CD4-positive, alpha-beta T cell treated with Interferon gamma for 1 hour (primary cell): ENCODE data around the gene BLOC1S6.

Experiments
- DNase-seq: peaks from one replicate; pipeline ENCODE4 v3.0.0-alpha.2; 2020

Gene BLOC1S6

DNA sequence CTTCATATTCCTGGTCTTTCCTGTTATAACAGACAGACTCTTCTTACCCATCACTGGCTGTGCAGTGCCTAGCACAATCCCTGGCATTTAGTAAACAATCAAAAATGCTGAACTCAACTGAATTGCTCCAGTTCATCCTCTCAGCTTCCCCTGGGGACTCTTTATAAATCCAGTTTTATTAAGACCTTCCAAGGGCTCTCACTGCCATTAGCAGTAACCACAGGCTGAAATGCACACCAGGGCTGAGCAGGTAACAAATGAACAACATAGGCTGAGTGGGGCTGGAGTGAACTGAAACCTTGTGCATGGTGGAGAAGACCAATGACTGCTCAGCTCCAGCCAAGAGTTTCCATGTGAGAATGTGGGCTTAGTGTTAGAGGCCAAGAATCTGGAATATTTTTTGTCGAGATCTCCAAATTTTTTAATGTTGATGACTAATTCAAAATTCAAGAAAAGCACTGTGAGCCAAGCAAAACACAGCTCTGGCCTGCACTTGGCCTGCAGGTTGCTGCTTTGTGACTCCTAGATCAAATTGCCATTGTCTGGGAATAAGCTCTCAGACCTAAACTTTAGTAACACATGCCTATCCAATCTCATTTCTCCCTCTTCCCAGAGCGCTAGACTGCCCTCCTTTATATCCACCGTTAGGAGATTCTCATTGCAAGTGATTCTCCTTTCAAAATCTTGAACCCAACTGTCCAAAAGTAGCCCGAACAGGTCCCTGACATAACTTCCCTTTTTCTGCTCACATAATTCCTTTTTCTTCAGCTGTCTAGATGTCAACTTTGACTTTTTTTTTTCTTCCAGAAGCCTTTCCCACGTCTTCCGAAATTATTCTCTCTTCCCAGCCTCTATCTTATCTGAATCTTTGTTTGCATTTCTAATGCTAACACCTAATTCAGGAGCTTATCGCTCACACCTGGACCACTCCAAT, 55.1 kb downstream of the BLOC1S6 start:
- DNase-seq = no peak

DNA sequence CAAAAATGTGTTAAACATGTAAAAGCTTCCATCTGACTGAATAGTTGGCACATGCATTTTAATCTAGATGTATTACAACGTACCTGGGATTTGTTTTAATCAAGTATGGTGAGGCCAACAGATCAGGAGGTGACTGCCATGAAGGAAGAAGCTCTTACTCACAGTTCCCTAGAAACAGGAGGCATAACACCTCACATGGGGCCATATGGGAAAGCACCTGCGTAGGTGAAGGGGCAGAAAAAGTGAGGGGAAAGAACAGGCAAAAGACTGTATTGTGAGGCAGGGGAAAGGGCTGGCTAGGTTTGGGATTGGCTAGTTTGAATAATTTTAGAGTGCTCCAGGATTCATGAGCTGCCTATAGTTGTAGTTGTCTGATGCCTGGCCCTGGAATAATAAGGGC, 57.3 kb downstream of the BLOC1S6 start:
- no peak for DNase-seq

DNA sequence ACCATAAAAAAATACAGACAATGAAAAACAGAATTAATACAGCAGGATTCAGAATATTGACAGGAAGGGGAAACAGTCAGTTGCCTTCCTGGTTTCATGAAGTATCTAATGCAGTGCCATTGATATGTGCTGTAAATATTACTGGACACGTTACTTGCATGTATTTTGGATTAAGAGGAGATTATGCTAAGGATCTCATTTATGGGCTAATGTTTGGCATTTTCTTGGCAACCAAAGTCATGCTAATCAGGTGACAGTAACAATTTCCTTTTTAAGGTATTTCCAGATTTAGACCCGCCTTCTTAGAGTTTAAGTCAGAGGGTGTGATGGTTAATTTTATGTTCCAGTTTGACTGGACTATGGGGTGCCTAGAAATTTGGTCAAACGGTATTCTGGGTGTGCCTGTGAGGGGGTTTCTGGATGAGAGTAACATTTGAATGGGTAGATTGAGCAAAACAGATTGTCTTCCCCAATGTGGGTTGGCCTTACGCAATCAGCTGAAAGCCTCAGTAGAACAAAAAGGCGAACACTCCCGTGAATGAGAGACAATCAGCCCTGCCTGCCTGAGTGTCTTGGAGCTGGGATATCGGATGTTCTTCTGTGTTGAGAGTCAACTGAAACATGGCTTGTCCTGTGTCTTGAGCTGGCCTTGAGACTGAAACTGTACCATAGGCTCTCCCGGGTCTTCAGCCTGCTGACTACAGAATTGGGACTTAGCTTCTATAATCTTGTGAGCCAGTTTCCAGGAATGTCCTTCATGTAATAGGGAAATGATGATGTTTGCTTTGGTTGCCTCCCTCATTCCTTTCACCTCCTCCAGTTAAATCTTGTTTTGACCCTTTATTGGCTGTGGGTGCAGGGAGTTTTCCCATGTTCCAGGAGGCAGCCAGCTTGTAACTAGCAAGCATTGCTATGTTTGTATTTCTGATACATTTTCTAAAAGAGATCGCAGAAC, 58.1 kb downstream of the BLOC1S6 start:
- DNase-seq = peak; percentile 1

DNA sequence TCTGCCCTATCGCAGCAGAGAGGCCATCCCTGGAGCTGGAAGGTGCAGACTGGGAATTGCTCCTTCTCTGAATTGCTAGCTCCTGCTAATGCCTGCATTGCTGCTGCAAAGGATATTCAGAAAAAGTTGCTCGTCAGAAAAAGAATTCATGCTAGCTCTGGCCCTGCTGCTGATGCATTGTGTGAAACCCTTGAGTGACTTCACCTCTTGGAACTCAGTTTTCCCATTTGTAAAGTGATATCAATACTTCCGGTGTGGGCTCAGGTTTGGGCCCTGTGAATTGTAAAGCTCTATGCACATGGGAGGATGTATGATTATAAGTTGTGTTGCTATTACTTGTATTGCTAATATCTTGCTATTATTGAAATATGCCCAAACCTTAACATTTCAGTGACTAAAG, 59.0 kb downstream of the BLOC1S6 start:
- DNase-seq = no peak

DNA sequence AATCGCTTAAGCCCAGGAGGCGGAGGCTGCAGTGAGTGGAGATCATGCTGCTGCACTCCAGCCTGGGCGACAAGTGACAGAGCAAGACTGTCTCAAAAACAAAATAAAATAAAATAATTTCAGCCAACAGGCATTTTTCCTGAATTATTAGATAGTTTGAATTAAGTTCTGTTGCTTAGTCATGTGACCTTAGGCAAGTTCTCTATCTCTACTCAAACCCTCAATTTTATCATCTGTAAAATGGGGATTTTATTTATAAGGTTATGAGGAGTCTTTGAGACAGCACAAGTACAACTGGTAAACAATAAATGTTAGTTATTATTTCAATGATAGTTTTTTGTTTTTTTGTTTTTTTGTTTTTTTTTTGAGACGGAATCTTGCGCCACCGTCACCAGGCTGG, 60.6 kb downstream of the BLOC1S6 start:
- no peak for DNase-seq

DNA sequence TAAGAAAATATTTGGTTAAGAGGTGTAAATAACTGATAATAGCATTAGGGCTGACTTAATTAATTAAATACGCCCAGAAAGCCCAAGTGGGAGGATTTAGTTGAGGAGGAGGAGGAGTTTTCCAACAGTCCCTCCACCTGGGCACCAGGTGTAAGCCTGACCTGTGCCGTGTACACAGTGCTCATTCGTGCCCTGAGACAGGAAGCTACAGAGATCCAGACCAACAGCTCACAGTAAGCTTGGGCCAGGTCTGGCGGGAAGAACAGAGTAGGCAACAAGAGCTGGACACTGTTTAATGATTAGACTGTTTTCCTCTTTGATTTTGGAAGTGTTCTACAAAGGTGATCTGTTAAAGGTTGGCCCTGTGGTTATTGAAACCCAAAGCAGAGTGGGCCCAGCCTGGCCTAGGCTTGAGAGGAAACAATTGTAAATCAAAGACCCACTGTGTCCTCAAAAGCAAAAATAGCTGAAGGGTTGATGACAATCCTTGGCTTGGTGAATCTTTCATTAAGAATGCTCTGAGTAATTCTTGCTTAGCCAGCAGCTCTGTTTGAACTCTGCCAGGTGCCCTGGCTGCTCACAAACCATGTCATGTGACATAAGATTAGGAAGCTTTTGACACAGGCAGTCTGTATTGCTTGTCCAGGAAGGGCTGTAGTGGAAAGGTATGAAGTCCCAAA, 61.5 kb downstream of the BLOC1S6 start:
- no peak for DNase-seq

DNA sequence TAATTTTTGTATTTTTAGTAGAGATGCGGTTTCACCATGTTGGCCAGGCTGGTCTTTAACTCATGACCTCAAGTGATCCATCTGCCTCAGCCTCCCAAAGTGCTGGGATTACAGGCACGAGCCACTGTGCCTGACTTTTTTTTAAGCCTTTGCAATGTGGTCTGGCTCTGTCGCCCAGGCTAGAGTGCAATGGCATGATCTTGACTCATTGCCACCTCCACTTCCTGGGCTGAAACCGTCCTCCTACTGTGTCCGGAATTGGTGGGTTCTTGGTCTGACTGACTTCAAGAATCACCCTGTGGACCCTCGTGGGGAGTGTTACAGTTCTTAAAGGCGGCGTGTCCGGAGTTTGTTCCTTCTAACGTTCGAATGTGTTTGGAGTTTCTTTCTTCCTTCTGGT, 62.8 kb downstream of the BLOC1S6 start:
- peak; percentile 12 for DNase-seq

DNA sequence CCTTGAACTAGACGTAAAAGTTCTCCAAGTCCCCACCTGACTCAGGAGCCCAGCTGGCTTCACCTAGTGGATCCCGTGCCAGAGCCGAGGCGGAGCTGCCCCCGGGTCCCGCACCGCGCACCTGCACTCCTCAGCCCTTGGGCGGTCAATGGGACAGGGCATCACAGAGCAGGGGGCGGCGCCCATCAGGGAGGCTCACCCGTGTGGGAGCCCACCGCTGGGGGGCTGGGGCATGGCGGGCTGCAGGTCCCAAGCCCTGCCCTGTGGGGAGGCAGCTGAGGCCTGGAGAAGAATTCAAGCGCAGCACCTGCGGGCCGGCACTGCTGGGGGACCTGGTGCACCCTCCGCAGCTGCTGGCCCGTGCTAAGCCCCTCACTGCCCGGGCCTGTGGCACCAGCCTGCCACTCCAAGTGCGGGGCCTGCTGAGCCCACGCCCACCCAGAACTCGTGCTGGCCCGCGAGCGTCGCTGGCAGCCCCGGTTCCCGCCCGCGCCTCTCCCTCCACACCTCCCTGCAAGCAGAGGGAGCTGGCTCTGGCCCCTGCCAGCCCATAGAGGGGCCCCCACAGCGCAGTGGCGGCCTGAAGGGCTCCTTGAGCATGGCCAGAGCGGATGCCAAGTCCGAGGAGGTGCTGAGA, 63.8 kb downstream of the BLOC1S6 start:
- no peak for DNase-seq

DNA sequence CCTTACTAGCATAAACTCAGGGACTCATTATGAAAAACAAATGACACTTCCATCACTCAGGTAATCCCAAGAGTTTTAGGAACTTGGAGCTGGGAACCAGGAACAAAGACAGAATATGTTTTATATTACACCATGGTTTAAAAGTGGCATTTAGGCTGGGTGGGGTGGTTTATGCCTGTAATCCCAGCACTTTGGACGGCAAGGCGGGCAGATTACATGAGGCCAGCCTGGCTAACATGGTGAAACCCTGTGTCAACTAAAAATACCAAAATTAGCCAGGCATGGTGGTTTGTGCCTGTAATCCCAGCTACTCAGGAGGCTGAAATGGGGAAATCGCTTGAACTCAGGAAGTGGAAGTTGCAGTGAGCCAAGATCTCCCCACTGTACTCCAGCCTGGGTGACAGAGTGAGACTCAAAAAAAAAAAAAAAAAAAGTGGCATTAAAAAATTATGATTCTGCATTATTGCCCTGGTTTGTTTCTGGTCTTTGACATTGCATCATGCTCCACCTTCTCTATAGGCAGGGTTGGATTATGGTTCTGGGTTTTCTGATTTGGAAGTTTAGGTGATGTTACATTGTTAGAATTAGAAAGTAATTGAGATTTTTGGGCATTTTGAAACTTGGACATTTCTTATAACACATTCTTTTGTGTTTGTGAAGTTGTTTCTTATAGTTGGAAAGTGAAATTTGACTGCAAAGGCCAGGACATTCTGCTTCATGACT, 66.7 kb downstream of the BLOC1S6 start:
- DNase-seq = peak; percentile 17

DNA sequence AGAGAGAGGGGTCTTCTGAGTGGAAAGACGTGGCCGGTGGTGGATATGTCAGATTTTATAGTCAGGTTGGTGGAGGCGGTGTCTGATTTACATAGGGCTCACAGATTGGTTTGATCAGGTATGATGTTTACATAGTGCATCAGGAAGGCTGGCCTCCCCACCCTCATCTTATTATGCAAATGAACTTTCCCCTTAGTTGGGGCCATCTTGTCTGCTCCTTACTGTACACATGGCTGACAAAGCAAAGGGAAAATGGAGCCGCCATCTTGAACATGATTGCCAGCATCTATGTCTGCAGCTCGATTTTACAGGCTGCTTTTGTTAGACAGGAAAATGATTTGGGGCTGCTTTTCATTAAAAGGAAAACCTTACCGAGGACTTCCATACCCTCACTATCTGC, 67.6 kb downstream of the BLOC1S6 start:
- no peak for DNase-seq

DNA sequence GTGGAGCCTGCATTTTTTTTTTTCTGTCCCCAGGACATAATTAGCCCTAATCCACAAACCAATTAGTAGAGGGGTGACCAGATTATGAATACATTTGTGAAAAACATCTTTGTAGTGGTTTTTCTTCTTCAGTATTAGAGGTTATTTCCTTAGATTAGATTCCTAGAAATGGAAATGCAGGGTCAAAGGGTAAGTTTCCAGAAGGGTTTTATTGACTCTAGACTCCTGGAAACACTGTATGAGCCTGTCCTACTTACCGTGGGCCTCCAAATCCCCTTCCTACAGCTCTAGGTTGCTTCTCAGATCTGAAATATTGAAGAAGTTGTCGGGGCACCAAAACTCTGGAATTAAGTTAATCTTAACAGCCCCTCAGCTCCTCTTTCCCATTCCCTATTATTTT, 70.1 kb downstream of the BLOC1S6 start:
- DNase-seq = no peak

DNA sequence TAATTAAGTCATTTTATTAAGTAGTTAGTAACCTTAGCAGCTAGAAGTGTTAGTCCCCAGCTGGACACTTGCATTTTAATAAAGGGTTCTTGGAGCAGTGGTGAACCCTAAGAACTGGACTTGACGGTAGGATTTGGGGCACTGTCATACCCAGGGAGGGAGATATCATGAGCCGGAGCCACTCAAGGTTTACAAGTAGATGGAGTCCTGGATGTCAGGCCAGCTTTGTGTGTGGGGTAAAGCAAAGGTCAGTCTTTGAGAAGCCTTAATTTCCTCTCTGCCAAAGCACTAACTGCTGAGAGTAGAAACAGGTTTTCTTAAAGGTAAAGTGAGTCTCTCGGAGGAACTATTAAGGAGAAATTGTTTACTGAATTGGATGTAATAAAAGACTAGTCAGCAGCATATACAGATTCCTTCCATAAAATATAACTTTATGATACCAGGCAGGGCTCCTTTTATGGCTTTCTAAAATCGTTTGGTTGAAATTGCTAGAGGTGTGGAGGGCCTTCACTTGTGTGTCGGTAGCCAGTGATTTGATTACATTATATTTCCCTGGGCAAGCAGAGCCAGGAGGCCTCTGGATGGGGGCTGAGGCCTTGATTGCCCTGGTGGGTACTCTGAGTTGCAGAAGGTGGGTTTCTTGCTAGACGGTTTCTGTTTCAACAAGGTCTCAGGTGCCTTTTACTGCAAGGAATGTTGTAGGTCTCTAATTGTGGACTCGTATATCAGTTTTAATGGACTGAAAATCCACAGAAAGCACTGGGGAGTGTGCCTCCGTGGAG, 70.8 kb downstream of the BLOC1S6 start:
- DNase-seq = no peak
